Hepatocyte (in vitro differentiated cells): Measurements from ENCODE around the gene IPPK. TPM values are rescaled to one million over a fixed set of nuclear protein-coding genes. Genes with fewer than 3 reads are reported as not detected.

Experiments
- DNase-seq: peaks from one replicate; pipeline ENCODE4 v3.0.0-alpha.2; 2016; ENCODE audit warnings: low spot score
- H2AFZ ChIP-seq: fragments of 200-600 bp; sonication (generic); 2 replicates; pipeline ENCODE4 v1.6.0; 2016; ENCODE audit warnings: antibody characterized with exemption, mild to moderate bottlenecking
- H3K27ac ChIP-seq: fragments of 200-600 bp; sonication (generic); 2 replicates; pipeline ENCODE4 v1.5.1; 2016; ENCODE audit warnings: mild to moderate bottlenecking
- H3K27me3 ChIP-seq: fragments of 200-600 bp; sonication (generic); 2 replicates; pipeline ENCODE4 v1.6.1; 2016
- H3K36me3 ChIP-seq: fragments of 200-600 bp; sonication (generic); replicated peaks from 2 replicates; pipeline ENCODE4 v1.5.1; 2016; ENCODE audit warnings: low read depth; ENCODE audit not compliant: insufficient read depth
- H3K4me1 ChIP-seq: fragments of 200-600 bp; sonication (generic); 2 replicates; pipeline ENCODE4 v1.5.1; 2016; ENCODE audit warnings: mild to moderate bottlenecking, moderate library complexity; ENCODE audit not compliant: insufficient read depth
- H3K4me2 ChIP-seq: fragments of 200-600 bp; sonication (generic); 2 replicates; pipeline ENCODE4 v1.6.0; 2016
- H3K4me3 ChIP-seq: fragments of 200-600 bp; sonication (generic); 2 replicates; pipeline ENCODE4 v1.5.1; 2016; ENCODE audit warnings: mild to moderate bottlenecking
- H3K79me2 ChIP-seq: fragments of 200-600 bp; sonication (generic); 2 replicates; pipeline ENCODE4 v1.6.0; 2017; ENCODE audit warnings: mild to moderate bottlenecking
- H3K9me2 ChIP-seq: fragments of 200-600 bp; sonication (generic); replicated peaks from 2 replicates; pipeline ENCODE4 v1.6.0; 2017; ENCODE audit warnings: mild to moderate bottlenecking; ENCODE audit not compliant: insufficient read depth
- H3K9me3 ChIP-seq: fragments of 200-600 bp; sonication (generic); 2 replicates; pipeline ENCODE4 v1.5.1; 2016; ENCODE audit warnings: low read depth, mild to moderate bottlenecking
- H4K20me1 ChIP-seq: fragments of 200-600 bp; sonication (generic); 2 replicates; pipeline ENCODE4 v1.6.0; 2016; ENCODE audit warnings: mild to moderate bottlenecking; ENCODE audit not compliant: insufficient read depth, poor library complexity, severe bottlenecking
- EZH2 ChIP-seq: fragments of 200-600 bp; sonication (generic); IDR thresholded peaks from 2 replicates; pipeline ENCODE4 v1.6.1; 2016; ENCODE audit warnings: antibody characterized with exemption, mild to moderate bottlenecking, borderline replicate concordance
- EZH2phosphoT487 ChIP-seq: fragments of 200-600 bp; sonication (generic); IDR thresholded peaks from one replicate; pipeline ENCODE4 v1.6.1; 2018; ENCODE audit warnings: antibody characterized with exemption, mild to moderate bottlenecking, low read depth, moderate library complexity; ENCODE audit not compliant: unreplicated experiment, severe bottlenecking
- WGBS: methylation state at CpG from one replicate; pipeline ENCODE4 v1.1.6; 2016; ENCODE audit warnings: low lambda C conversion rate; ENCODE audit errors: missing lambda C conversion rate; 5-methylcytosine and 5-hydroxymethylcytosine counted together
- polyA plus RNA-seq: library from polyadenylated mRNA; unstranded; fragments of >200 nt; fragmentation: Nextera tagmentation; extraction: Ambion mirVana; gene quantifications from 2 replicates; pipeline ENCODE4 v1.2.1, GENCODE V29; 2016
- total RNA-seq: library from RNA; depleted of rRNA; stranded (reverse); fragments of >200 nt; gene quantifications from 2 replicates; pipeline ENCODE4 v1.2.3, GENCODE V29; 2014
- TF ChIP-seq, protein P1 (sequence below): fragments of 200-600 bp; sonication (generic); IDR thresholded peaks from 2 replicates; pipeline ENCODE4 v1.5.1; 2016; ENCODE audit warnings: antibody characterized with exemption, mild to moderate bottlenecking; ENCODE audit not compliant: poor library complexity

IPPK gene
- total and polyA plus RNA-seq, 2 experiments from 2014 or later = 8.5 to 15.6 TPM

DNA sequence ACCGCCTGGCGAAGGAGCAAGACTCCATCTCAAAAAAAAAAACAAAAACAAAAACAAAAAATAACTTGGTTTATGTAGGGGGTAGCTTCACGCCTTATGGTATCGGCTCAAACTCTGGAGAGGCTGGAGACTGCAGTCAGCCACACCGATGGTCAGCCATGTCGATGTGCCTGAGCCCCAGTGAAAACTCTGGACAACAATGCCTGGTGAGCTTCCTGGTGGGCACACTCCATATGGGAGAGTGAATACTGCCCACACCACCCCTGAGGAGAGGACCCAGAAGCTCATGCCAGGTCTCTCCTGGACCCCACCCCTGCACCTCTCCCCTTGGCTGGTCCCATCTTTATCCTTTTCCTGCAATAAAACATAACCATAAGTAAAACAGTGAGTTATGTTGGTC is 19.6 kb downstream of the IPPK start:
- TF ChIP-seq EZH2 (no peak), EZH2phosphoT487 (no peak)
- TF ChIP-seq, protein P1, sequence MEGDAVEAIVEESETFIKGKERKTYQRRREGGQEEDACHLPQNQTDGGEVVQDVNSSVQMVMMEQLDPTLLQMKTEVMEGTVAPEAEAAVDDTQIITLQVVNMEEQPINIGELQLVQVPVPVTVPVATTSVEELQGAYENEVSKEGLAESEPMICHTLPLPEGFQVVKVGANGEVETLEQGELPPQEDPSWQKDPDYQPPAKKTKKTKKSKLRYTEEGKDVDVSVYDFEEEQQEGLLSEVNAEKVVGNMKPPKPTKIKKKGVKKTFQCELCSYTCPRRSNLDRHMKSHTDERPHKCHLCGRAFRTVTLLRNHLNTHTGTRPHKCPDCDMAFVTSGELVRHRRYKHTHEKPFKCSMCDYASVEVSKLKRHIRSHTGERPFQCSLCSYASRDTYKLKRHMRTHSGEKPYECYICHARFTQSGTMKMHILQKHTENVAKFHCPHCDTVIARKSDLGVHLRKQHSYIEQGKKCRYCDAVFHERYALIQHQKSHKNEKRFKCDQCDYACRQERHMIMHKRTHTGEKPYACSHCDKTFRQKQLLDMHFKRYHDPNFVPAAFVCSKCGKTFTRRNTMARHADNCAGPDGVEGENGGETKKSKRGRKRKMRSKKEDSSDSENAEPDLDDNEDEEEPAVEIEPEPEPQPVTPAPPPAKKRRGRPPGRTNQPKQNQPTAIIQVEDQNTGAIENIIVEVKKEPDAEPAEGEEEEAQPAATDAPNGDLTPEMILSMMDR = no peak
- Histone ChIP-seq H3K9me3 (no peaks in the 10 kb centered on the region), H3K4me2 (no peak overlapping the region), H3K27me3 (no peaks in the 10 kb centered on the region), H3K4me1 (no peaks in the 10 kb centered on the region), H3K27ac (no peak overlapping the region), H3K79me2 (peaks cover 2% of the 10 kb centered on the region), H2AFZ (no peak overlapping the region), H4K20me1 (no peaks in the 10 kb centered on the region), H3K9me2 (no peaks in the 10 kb centered on the region), H3K4me3 (no peak overlapping the region), H3K36me3 (no peaks in the 10 kb centered on the region)
- no peak for DNase-seq
- WGBS = 99% methylated on average over 6 of the region's 6 CpGs

DNA sequence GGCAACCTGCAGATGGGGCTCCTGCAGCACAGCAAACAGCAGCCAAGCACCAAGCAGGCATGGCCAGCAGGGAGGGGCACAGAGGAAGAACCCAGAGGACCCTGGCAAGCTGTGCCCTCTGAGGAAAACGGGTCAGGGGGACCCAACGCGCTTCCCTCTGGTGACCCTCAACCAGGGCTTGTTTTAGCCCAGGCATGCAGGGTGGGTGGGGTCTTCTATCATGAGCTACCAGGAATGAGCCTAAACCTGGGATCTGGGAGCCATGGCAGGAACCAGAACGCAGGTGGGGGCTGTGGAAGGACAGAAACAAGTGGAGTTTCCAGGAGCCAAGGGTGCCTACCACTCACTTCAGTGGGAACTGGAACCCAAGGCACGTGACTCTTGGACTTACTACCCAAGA is 20.9 kb downstream of the IPPK start:
- Histone ChIP-seq H3K4me2 (no peak overlapping the region), H3K27ac (no peak overlapping the region), H3K36me3 (no peaks in the 10 kb centered on the region), H3K4me3 (no peak overlapping the region), H3K27me3 (no peaks in the 10 kb centered on the region), H4K20me1 (no peaks in the 10 kb centered on the region), H3K4me1 (no peaks in the 10 kb centered on the region), H2AFZ (no peak overlapping the region), H3K9me2 (no peaks in the 10 kb centered on the region), H3K79me2 (peaks cover 2% of the 10 kb centered on the region), H3K9me3 (no peaks in the 10 kb centered on the region)
- 98% methylated on average over 5 of the region's 5 CpGs for WGBS
- TF ChIP-seq EZH2phosphoT487 (no peak), EZH2 (no peak)
- TF ChIP-seq, protein P1 = no peak
- no peak for DNase-seq

DNA sequence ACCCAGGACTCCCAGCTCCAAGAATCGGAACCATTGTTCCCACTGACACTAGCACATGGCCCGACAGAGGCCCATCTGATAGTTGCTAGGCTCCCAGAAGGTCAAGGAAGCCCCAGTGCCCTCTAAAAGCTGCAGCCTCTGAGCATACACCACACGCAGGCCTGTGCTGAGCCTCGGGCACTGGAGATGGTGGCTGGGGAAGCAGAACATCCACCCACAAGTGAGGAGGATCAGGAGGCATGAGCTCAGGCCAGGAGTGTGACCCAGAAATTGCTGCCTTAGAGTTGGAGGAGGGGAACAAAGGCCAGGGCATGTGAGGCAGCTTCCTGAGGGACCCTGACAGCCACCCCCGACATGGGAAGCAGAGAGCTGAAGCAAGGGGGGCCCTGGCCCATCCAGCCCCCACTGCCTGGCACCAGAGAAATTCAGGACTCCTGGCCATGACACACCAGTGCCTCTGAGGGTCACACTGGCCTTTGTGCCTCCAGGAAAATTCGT is 21.4 kb downstream of the IPPK start:
- no peak overlapping the region for H2AFZ ChIP-seq
- no peak overlapping the region for H3K27ac ChIP-seq
- TF ChIP-seq EZH2 = no peak
- no peaks in the 10 kb centered on the region for H3K27me3 ChIP-seq
- 90% methylated on average over 6 of the region's 6 CpGs for WGBS
- no peaks in the 10 kb centered on the region for H4K20me1 ChIP-seq
- no peaks in the 10 kb centered on the region for H3K4me1 ChIP-seq
- H3K9me2 ChIP-seq = no peaks in the 10 kb centered on the region
- no peak for DNase-seq
- peaks cover 2% of the 10 kb centered on the region for H3K79me2 ChIP-seq
- no peaks in the 10 kb centered on the region for H3K9me3 ChIP-seq
- H3K4me2 ChIP-seq = no peak overlapping the region
- H3K4me3 ChIP-seq = no peak overlapping the region
- no peaks in the 10 kb centered on the region for H3K36me3 ChIP-seq

DNA sequence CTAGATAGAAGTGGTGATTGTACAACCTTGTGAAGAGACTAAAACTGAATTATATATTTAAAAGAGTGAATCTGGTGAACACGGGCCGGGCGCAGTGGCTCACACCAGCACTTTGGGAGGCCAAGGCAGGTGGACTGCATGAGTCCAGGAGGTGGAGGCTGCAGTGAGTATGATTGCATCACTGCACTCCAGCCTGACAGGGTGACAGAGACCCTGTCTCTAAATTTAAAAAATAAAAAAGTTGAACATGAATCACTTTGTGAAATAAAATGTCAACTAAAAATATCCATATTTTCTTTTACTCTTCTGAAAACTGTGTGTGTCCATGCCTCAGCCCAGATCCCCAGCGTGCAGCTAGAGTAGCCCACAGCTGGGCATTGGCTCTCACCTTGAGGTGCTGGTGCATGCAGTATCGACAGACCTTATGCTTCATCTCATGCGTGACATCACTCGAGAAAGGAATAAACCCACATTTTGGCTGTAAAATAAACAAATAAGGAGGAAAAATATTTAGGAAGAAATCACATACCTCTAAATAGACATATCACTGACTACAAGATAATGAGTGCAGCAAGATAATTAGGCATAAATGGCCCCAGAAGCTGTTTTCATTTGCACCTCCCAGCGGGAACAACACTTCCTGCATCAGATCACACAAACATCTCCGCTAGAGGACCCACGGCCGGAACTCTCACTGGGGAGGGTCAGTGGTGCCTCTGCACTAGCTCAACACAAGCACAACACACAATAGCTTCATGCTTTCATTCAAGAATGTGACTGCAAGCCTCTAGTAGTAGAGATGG is 22.1 kb downstream of the IPPK start:
- 97% methylated on average over 11 of the region's 11 CpGs for WGBS
- DNase-seq = no peak
- H3K79me2 ChIP-seq = peaks cover 2% of the 10 kb centered on the region
- no peak overlapping the region for H3K4me3 ChIP-seq
- no peaks in the 10 kb centered on the region for H3K9me3 ChIP-seq
- H3K4me1 ChIP-seq = no peaks in the 10 kb centered on the region
- no peaks in the 10 kb centered on the region for H3K27me3 ChIP-seq
- H3K9me2 ChIP-seq = no peaks in the 10 kb centered on the region
- TF ChIP-seq, protein P1 = no peak
- TF ChIP-seq EZH2 = no peak
- no peak for TF ChIP-seq EZH2phosphoT487
- no peaks in the 10 kb centered on the region for H4K20me1 ChIP-seq
- no peak overlapping the region for H3K4me2 ChIP-seq
- no peaks in the 10 kb centered on the region for H3K36me3 ChIP-seq
- no peak overlapping the region for H3K27ac ChIP-seq
- no peak overlapping the region for H2AFZ ChIP-seq
